ENCODE data around the gene HBEGF.
A peak's percentile ranks its signal among the peaks of the same experiment; 100 is the strongest.

The HBEGF gene

GRCh38 chr5:140318792-140319191 is 27.6 kb downstream of the HBEGF start:
- ATAC-seq = no peak
- TF ChIP-seq ZC3H10 (CRISPR knock-in tag; IDR thresholded peaks at IDR 0.05) (no peak), CSDC2 (CRISPR knock-in tag; IDR thresholded peaks at IDR 0.05) (no peak)

- TF ChIP-seq ESRRG (CRISPR knock-in tag; IDR thresholded peaks at IDR 0.05) = no peak
- 0 out of 2 replicates have a peak, but pooled peaks have one; percentile 27 for TF ChIP-seq ZFP3 (CRISPR knock-in tag; IDR thresholded peaks at IDR 0.05)
- ATAC-seq = peak; percentile 74
Measured at GRCh38 chr5:140317859-140318258, 28.5 kb downstream of the HBEGF start.

DNA sequence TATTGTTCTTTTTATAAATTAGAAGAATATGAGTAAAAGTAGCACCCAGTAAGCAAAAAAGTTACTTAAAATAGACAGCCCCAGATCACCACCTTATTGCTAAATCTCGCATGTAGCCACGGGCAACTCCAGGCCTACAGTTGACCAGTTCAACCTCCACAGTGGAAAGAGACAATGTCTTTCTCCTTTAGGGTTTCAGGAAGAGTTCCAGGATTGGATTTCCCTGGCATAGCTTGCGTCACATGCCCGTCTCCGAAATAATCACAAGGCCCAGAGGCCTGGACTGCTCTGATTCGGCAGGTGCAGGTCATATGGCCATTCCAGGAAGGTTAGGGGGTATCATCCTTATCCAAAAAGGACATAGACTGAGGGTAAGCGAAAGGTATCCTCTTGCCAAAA is 33.6 kb downstream of the HBEGF start:
- ATAC-seq = no peak
- TF ChIP-seq PPARA (CRISPR knock-in tag; IDR thresholded peaks at IDR 0.05; ENCODE audit: borderline replicate concordance) = no peak
- TF ChIP-seq ZC3H10 (CRISPR knock-in tag; IDR thresholded peaks at IDR 0.05) = no peak
- no peak for TF ChIP-seq ISL1 (CRISPR knock-in tag; IDR thresholded peaks at IDR 0.05)
- no peak for TF ChIP-seq BACH2 (CRISPR knock-in tag; IDR thresholded peaks at IDR 0.05; ENCODE audit: borderline replicate concordance)
- TF ChIP-seq CREB5 (CRISPR knock-in tag; IDR thresholded peaks at IDR 0.05; ENCODE audit: low read depth) = no peak
- TF ChIP-seq, protein P1, sequence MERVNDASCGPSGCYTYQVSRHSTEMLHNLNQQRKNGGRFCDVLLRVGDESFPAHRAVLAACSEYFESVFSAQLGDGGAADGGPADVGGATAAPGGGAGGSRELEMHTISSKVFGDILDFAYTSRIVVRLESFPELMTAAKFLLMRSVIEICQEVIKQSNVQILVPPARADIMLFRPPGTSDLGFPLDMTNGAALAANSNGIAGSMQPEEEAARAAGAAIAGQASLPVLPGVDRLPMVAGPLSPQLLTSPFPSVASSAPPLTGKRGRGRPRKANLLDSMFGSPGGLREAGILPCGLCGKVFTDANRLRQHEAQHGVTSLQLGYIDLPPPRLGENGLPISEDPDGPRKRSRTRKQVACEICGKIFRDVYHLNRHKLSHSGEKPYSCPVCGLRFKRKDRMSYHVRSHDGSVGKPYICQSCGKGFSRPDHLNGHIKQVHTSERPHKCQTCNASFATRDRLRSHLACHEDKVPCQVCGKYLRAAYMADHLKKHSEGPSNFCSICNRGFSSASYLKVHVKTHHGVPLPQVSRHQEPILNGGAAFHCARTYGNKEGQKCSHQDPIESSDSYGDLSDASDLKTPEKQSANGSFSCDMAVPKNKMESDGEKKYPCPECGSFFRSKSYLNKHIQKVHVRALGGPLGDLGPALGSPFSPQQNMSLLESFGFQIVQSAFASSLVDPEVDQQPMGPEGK (CRISPR knock-in tag; IDR thresholded peaks at IDR 0.05; ENCODE audit: borderline replicate concordance) = no peak
- TF ChIP-seq ZNF8 (CRISPR knock-in tag; IDR thresholded peaks at IDR 0.05) = no peak
- TF ChIP-seq ESRRG (CRISPR knock-in tag; IDR thresholded peaks at IDR 0.05) = no peak
- TF ChIP-seq ZFP3 (CRISPR knock-in tag; IDR thresholded peaks at IDR 0.05) = no peak
- TF ChIP-seq ZFP30 (CRISPR knock-in tag; IDR thresholded peaks at IDR 0.05) = no peak
- TF ChIP-seq SNAI2 (CRISPR knock-in tag; IDR thresholded peaks at IDR 0.05) = no peak
- TF ChIP-seq ZNF565 (CRISPR knock-in tag; conservative IDR thresholded peaks at IDR 0.05; ENCODE audit: low read depth) = no peak
- TF ChIP-seq ARNTL (CRISPR knock-in tag; IDR thresholded peaks at IDR 0.05; ENCODE audit: borderline replicate concordance, low read depth) = no peak
- TF ChIP-seq OSR1 (CRISPR knock-in tag; IDR thresholded peaks at IDR 0.05) = no peak
- no peak for TF ChIP-seq TOX (CRISPR knock-in tag; IDR thresholded peaks at IDR 0.05; ENCODE audit: borderline replicate concordance)
- no peak for TF ChIP-seq CSRNP3 (CRISPR knock-in tag; IDR thresholded peaks at IDR 0.05)
- no peak for TF ChIP-seq TCF4 (CRISPR knock-in tag; IDR thresholded peaks at IDR 0.05; ENCODE audit: borderline replicate concordance)
- TF ChIP-seq ZNF70 (CRISPR knock-in tag; IDR thresholded peaks at IDR 0.05) = no peak

DNA sequence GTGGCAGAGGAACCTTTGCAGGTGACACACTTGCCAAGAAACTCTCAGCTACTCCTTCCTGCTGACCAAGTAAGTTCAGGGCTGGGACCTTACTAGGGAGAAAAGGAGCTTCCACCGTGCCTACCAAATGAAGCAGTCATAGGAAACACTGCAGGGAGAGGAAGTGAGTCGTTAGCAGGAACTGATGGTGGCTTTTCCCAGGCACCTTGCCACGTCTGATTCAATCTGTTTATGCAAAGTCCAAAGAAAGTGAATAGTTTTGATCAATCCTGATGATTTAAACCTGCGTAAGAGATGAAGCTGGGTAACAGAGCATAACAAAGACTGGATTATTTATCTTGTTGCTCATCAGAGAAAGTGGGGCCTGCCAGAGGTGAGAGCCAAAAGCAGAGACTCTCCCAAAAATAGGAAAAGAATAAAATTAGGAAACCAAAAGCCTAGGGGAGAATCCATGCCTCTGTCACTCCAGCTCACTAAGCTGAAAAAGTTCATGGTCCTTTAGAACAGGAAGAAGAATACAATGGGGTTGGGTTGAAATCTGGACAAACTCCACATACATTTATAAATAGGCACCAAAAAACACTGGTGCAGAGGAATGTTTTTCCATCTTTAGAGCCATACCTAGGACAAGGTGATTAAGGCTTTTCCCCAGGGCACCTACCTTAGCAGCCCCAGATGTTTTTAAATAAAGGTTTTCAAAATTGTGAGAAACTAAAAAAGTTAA is 34.2 kb downstream of the HBEGF start:
- peak; percentile 75 for ATAC-seq
- TF ChIP-seq ZFP3 (CRISPR knock-in tag; IDR thresholded peaks at IDR 0.05) (peak; percentile 15; the same call in 1 of the 2 replicates), CREB5 (CRISPR knock-in tag; IDR thresholded peaks at IDR 0.05; ENCODE audit: low read depth) (no peak), ZC3H10 (CRISPR knock-in tag; IDR thresholded peaks at IDR 0.05) (0 out of 2 replicates have a peak, but pooled peaks have one; percentile 20), CSDC2 (CRISPR knock-in tag; IDR thresholded peaks at IDR 0.05) (no peak), ZNF565 (CRISPR knock-in tag; conservative IDR thresholded peaks at IDR 0.05; ENCODE audit: low read depth) (no peak)

- ATAC-seq = peak; percentile 98
- TF ChIP-seq ZNF565 (CRISPR knock-in tag; conservative IDR thresholded peaks at IDR 0.05; ENCODE audit: low read depth) (no peak), ZFP3 (CRISPR knock-in tag; IDR thresholded peaks at IDR 0.05) (peak; percentile 17; the same call in 1 of the 2 replicates), ZNF70 (CRISPR knock-in tag; IDR thresholded peaks at IDR 0.05) (no peak), ZFP30 (CRISPR knock-in tag; IDR thresholded peaks at IDR 0.05) (no peak)
Measured at GRCh38 chr5:140311011-140311467, 35.4 kb downstream of the HBEGF start.
